ENCODE measurements around the gene RAD52. TPM values are rescaled to one million over a fixed set of nuclear protein-coding genes. Genes with fewer than 3 reads are reported as not detected.

The RAD52 gene
- total RNA-seq, 1 donor from 2014 or later = 15.3 TPM

DNA sequence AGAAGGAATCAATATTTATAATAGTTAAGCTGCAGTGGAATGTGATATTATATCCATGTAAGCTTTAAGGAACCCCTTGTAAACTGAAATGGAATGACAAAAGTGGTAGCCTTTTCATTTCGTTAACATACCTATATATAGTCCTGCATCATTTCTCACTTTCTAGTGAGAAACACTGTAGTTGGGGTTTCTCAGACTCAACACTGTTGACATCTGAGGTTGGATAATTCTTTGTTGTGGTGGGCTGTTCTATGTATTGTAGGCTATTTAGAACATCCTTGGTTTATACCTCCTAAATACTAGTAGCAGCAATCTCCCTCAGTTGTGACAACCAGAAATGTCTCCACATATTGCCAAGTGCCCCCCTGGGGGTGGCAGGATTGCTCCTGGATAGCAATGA lies 79.1 kb downstream of the RAD52 start:
- H3K36me3 Mint-ChIP-seq (ENCODE audit: low read depth) = peaks cover 50% of the 10 kb centered on the region
- DNase-seq (ENCODE audit: low spot score) = no peak
- H3K4me1 Mint-ChIP-seq (ENCODE audit: low read depth) = peaks cover 4% of the 10 kb centered on the region
- H3K27ac Mint-ChIP-seq = no peak overlapping the region
- no peaks in the 10 kb centered on the region for H3K27me3 Mint-ChIP-seq (ENCODE audit: low read depth)
- intact Hi-C loops (cut with micrococcal nuclease) = loop anchor here (10.0 kb wide), 1 partner anchor 56 kb away; no protein-coding TSS in a partner anchor
- H3K4me3 Mint-ChIP-seq (ENCODE audit: low read depth) = no peak overlapping the region
- H3K9me3 Mint-ChIP-seq = no peaks in the 10 kb centered on the region

DNA sequence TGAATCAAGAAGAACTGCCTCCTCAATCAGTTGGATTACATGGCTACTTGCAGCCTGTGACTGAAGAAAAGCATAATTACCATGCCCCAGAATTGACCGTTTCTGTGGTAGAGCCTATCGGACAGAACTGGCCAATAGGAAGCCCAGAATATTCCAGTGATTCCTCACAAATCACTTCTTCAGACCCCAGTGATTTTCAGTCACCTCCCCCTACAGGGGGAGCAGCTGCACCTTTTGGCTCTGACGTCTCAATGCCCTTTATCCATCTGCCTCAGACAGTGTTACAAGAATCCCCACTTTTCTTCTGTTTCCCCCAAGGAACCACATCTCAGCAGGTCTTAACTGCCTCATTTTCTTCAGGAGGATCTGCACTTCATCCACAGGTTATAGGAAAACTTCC lies 80.8 kb downstream of the RAD52 start:
- H3K27me3 Mint-ChIP-seq (ENCODE audit: low read depth) = no peaks in the 10 kb centered on the region
- no peaks in the 10 kb centered on the region for H3K9me3 Mint-ChIP-seq
- H3K27ac Mint-ChIP-seq = peak overlapping the region; percentile 14
- H3K4me3 Mint-ChIP-seq (ENCODE audit: low read depth) = no peak overlapping the region
- peaks cover 45% of the 10 kb centered on the region for H3K36me3 Mint-ChIP-seq (ENCODE audit: low read depth)
- no peak for DNase-seq (ENCODE audit: low spot score)
- intact Hi-C loops (cut with micrococcal nuclease) = no loop called here
- H3K4me1 Mint-ChIP-seq (ENCODE audit: low read depth) = peaks cover 4% of the 10 kb centered on the region

DNA sequence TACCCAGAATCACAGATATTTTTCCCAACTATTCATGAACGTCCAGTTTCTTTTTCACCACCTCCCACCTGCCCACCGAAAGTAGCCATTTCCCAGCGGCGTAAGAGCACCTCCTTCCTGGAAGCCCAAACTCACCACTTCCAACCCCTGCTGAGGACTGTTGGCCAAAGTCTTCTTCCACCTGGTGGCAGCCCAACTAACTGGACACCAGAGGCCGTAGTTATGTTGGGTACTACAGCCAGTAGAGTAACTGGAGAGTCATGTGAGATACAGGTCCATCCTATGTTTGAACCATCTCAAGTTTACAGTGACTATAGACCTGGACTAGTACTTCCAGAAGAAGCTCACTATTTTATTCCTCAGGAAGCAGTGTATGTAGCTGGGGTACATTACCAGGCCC lies 81.6 kb downstream of the RAD52 start:
- intact Hi-C loops (cut with micrococcal nuclease) = no loop called here
- H3K27ac Mint-ChIP-seq = peak overlapping the region; percentile 50
- peaks cover 43% of the 10 kb centered on the region for H3K36me3 Mint-ChIP-seq (ENCODE audit: low read depth)
- H3K27me3 Mint-ChIP-seq (ENCODE audit: low read depth) = no peaks in the 10 kb centered on the region
- peaks cover 4% of the 10 kb centered on the region for H3K4me1 Mint-ChIP-seq (ENCODE audit: low read depth)
- no peak overlapping the region for H3K4me3 Mint-ChIP-seq (ENCODE audit: low read depth)
- DNase-seq (ENCODE audit: low spot score) = no peak
- H3K9me3 Mint-ChIP-seq = no peaks in the 10 kb centered on the region

DNA sequence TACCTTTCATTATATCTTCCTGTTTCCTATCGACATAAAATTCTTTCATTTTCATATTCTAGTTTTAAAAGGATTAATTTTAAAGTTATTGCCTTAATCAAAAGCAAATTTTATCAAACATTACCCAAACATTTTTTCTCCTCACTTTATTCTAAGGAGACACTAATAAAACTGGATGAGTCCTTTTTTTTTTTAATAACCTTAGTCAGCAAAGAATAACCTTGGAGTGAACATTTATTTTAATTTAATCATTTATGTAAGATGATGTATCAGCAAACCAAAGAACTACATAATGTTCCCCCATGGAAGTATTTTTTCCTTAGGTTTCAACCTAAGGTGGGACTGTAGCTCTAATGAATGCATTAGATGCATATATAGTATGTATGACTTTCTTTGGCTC lies 83.9 kb downstream of the RAD52 start:
- Mint-ChIP-seq H3K27ac (no peak overlapping the region), H3K27me3 (ENCODE audit: low read depth) (no peaks in the 10 kb centered on the region), H3K36me3 (ENCODE audit: low read depth) (peaks cover 54% of the 10 kb centered on the region), H3K9me3 (no peaks in the 10 kb centered on the region), H3K4me1 (ENCODE audit: low read depth) (peaks cover 8% of the 10 kb centered on the region), H3K4me3 (ENCODE audit: low read depth) (no peak overlapping the region)
- DNase-seq (ENCODE audit: low spot score) = no peak
- intact Hi-C loops (cut with micrococcal nuclease) = no loop called here

DNA sequence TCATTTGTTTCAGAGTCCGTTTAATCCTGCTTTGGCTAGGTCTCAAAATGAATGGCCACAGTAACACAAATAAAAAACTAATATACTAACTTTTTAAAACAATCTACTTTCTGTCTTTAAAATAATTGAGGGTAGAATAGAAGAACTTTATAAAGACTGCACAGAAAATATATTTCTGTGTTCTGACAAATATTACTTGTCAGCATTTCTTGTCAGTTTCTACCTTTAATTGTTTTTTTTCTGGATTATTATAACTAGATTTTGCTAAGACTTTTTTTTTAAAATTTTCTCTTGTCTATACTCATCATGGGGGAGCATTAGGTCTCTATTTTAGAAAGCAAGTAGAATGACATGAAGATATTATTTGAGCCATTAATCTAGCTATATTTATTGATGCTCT lies 86.2 kb downstream of the RAD52 start:
- no peak overlapping the region for H3K27ac Mint-ChIP-seq
- DNase-seq (ENCODE audit: low spot score) = no peak
- peaks cover 63% of the 10 kb centered on the region for H3K36me3 Mint-ChIP-seq (ENCODE audit: low read depth)
- no peak overlapping the region for H3K4me3 Mint-ChIP-seq (ENCODE audit: low read depth)
- no peaks in the 10 kb centered on the region for H3K9me3 Mint-ChIP-seq
- peaks cover 3% of the 10 kb centered on the region for H3K4me1 Mint-ChIP-seq (ENCODE audit: low read depth)
- intact Hi-C loops (cut with micrococcal nuclease) = no loop called here
- no peaks in the 10 kb centered on the region for H3K27me3 Mint-ChIP-seq (ENCODE audit: low read depth)

DNA sequence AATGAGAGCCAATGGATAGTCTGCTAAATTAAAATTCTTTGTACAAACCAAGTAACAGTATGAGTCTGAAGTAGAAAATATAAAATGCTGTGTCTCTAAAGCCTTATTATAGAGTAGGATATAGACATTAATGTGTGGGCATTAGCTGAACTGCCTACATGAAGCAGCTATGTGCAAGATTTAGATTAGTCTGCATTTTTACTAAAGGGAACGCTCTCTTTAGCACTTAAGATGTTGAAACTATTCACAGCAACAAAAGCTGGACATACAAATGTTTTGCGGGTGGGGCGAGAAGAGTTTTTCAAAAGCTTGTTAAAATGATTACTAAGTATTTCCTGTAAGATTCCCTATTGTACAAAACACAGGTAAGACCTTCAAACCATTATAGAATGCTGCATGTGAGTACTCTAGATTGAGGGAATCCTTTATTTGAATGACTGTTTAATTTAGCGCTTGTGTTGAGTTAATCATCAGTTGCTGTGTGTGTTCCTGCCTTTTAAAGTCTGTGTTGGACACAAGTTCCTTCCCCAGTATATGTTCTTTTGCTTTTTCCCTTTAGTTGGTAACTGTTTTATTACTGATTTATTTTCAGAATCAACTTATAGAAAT lies 87.1 kb downstream of the RAD52 start:
- Mint-ChIP-seq H3K4me3 (ENCODE audit: low read depth) (no peak overlapping the region), H3K27me3 (ENCODE audit: low read depth) (no peaks in the 10 kb centered on the region), H3K36me3 (ENCODE audit: low read depth) (peaks cover 61% of the 10 kb centered on the region), H3K9me3 (no peaks in the 10 kb centered on the region), H3K4me1 (ENCODE audit: low read depth) (peaks cover 3% of the 10 kb centered on the region), H3K27ac (no peak overlapping the region)
- intact Hi-C loops (cut with micrococcal nuclease) = no loop called here
- no peak for DNase-seq (ENCODE audit: low spot score)

Other genes starting within 250 kb of the RAD52 start
- 146 and 157 TPM in 2 replicates for gene WNK1, start 197.1 kb downstream of the RAD52 start, total RNA-seq
- gene ERC1, start 41.5 kb upstream of the RAD52 start, total RNA-seq = 37.5 and 42.6 TPM in 2 replicates